ENCODE results near the gene PHF20.

- TF ChIP-seq CTCF (IDR thresholded peaks at IDR 0.05; ENCODE audit: insufficient read depth, low read length) (no peak), GABPA (IDR thresholded peaks at IDR 0.05; ENCODE audit: low read depth) (no peak), REST (IDR thresholded peaks at IDR 0.05; ENCODE audit: insufficient replicate concordance, low read depth) (no peak), POLR2AphosphoS5 (IDR thresholded peaks at IDR 0.05; ENCODE audit: low read depth) (no peak), SPI1 (IDR thresholded peaks at IDR 0.05; ENCODE audit: borderline replicate concordance, low read depth) (no peak)
These were observed 114.7 kb downstream of the PHF20 start for GRCh38 chr20:35886537-35886936.

All from HL-60 (cell line).